ENCODE data around the gene PPP6R3.

DNA sequence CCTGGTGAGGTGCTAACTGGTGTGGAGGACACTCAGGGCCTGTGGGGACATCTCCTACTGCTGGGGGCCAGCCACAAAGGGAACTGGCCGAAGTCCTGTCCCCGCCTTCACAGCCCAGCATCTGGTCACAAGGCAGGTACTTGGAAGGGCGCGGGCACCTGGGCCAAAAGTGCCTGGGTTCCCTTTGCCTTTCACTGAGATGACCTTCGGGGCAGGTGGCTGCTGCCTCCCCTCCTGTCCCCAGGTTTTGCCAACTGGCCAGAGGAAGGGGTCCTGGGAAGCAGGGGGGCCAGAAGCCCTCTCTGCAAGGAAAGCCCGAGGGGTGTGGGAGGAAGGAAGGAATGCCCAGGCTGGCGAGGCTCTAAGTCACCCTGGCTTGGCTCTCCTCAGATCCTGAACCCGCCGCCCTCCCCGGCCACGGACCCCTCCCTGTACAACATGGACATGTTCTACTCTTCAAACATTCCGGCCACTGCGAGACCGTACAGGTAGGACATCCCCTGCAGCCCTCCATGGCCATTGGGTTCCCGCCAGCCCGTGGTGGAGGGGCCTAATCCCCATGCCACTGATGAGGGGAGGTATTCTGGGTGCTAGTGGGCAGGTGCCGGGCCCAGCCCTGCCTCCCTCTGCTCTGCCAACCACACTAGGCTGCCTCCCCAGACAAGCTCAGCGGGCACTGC, 14.4 kb upstream of the PPP6R3 start:
- TF ChIP-seq, protein P1, sequence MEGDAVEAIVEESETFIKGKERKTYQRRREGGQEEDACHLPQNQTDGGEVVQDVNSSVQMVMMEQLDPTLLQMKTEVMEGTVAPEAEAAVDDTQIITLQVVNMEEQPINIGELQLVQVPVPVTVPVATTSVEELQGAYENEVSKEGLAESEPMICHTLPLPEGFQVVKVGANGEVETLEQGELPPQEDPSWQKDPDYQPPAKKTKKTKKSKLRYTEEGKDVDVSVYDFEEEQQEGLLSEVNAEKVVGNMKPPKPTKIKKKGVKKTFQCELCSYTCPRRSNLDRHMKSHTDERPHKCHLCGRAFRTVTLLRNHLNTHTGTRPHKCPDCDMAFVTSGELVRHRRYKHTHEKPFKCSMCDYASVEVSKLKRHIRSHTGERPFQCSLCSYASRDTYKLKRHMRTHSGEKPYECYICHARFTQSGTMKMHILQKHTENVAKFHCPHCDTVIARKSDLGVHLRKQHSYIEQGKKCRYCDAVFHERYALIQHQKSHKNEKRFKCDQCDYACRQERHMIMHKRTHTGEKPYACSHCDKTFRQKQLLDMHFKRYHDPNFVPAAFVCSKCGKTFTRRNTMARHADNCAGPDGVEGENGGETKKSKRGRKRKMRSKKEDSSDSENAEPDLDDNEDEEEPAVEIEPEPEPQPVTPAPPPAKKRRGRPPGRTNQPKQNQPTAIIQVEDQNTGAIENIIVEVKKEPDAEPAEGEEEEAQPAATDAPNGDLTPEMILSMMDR (IDR thresholded peaks at IDR 0.05): no peak
- TF ChIP-seq POLR2A (IDR thresholded peaks at IDR 0.05): no peak
- TF ChIP-seq EP300 (IDR thresholded peaks at IDR 0.05): no peak

Data from stomach (tissue), 4 donors.